ENCODE results near the gene ABO. TPM values are rescaled to one million over a fixed set of nuclear protein-coding genes. Genes with fewer than 3 reads are reported as not detected.
"Not testable (repeated sequence)": the region's sequence is repeated elsewhere in the genome, so short reads cannot be mapped to it uniquely, and the experiment has no call there.

The ABO gene
- total RNA-seq, 2 experiments from 2014 or later, result 0.19 to 0.31 TPM

DNA sequence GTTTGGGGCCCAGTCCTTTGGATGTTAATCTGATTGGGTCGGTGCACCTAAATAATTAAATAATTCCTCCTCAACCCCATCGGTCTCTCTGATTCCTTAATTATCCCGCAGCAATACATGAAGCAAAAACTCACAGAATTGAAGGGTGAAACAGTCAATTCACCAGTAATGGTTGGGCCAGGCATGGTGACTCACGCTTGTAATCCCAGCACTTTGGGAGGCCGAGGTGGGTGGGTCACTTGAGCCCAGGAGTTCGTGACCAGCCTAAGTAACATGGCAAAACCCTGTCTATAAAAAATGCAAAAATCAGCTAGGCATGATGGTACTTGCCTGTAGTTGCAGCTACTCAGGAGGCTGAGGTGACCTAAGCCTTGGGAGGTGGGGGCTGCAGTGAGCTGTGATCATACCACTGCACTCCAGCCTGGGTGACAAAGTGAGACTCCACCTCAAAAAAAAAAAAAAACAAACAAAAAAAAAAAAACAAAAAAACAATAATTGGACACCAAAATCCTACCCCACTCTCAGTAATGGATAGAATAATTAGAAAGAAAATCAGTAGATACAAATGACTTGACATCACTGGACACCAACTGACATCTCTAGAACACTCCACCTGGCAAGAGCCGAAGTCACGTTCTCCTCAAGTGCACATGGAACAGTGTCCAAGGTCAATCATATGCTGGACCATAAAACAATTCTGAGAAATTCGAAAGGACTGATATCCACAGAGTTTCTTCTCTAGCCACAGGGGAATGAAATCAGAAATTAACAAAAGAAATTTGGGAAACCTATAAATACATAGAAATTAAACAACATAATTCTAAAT is 5.3 kb downstream of the ABO start:
- Histone ChIP-seq H3K27me3 (ENCODE audit: control insufficient read depth in 1 of 2, insufficient read depth in 2 of 2, low read length in 2 of 2) (peaks cover 9 to 11% of the 10 kb centered on the region in 2 experiments), H3K4me3 (ENCODE audit: low read length) (no peak overlapping the region), H3K36me3 (ENCODE audit: insufficient read depth, low read length) (no peaks in the 10 kb centered on the region), H3K27ac (ENCODE audit: low read depth in 1 of 2, low read length in 2 of 2) (no peak overlapping the region), H3K9me3 (ENCODE audit: control insufficient read depth in 1 of 2, insufficient read depth in 1 of 2, low read length in 2 of 2) (no peaks in the 10 kb centered on the region), H3K4me1 (ENCODE audit: insufficient read depth, low read length) (no peaks in the 10 kb centered on the region)
- Mint-ChIP-seq H3K4me3 (no peak overlapping the region), H3K9me3 (no peaks in the 10 kb centered on the region), H3K27me3 (peaks cover 49% of the 10 kb centered on the region), H3K36me3 (ENCODE audit: low read depth) (no peaks in the 10 kb centered on the region), H3K4me1 (ENCODE audit: low read depth) (no peaks in the 10 kb centered on the region), H3K27ac (no peak overlapping the region)
- ATAC-seq (ENCODE audit: poor library complexity), result no peak
- intact Hi-C loops (cut with DNase I, micrococcal nuclease), result no loop called here
- TF ChIP-seq, protein P1, sequence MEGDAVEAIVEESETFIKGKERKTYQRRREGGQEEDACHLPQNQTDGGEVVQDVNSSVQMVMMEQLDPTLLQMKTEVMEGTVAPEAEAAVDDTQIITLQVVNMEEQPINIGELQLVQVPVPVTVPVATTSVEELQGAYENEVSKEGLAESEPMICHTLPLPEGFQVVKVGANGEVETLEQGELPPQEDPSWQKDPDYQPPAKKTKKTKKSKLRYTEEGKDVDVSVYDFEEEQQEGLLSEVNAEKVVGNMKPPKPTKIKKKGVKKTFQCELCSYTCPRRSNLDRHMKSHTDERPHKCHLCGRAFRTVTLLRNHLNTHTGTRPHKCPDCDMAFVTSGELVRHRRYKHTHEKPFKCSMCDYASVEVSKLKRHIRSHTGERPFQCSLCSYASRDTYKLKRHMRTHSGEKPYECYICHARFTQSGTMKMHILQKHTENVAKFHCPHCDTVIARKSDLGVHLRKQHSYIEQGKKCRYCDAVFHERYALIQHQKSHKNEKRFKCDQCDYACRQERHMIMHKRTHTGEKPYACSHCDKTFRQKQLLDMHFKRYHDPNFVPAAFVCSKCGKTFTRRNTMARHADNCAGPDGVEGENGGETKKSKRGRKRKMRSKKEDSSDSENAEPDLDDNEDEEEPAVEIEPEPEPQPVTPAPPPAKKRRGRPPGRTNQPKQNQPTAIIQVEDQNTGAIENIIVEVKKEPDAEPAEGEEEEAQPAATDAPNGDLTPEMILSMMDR (IDR thresholded peaks at IDR 0.05), result no peak
- CTCF ChIA-PET, result no interaction called here
- DNase-seq, result no peak
- POLR2A ChIA-PET, result no interaction called here

DNA sequence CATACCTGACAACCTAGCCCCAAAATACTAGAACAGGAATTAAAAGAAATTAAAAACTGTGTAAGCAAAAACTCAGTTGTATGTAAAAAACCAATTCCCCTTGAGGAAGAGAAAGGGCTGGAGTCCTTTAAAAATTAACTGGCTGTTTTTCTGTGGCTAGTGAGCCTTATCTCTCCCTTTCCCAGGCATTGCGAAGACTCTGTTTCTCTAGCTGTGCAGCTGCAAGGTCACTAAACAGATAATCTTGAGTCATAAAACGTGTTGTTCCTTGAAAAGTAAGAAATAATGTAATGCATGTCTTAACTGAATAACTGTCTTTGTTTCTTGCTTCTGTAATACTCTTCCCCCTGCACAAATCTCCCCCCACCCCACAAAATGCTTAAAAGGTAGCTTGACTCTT is 5.9 kb downstream of the ABO start:
- ATAC-seq (ENCODE audit: poor library complexity); H3K27ac ChIP-seq (ENCODE audit: low read depth in 1 of 2, low read length in 2 of 2); H3K4me1 Mint-ChIP-seq (ENCODE audit: low read depth); H3K9me3 ChIP-seq (ENCODE audit: control insufficient read depth in 1 of 2, insufficient read depth in 1 of 2, low read length in 2 of 2); intact Hi-C loops (cut with DNase I, micrococcal nuclease); H3K27ac Mint-ChIP-seq; DNase-seq; CTCF ChIA-PET; H3K4me3 ChIP-seq (ENCODE audit: low read length); H3K4me3 Mint-ChIP-seq; H3K4me1 ChIP-seq (ENCODE audit: insufficient read depth, low read length); H3K9me3 Mint-ChIP-seq; H3K36me3 ChIP-seq (ENCODE audit: insufficient read depth, low read length); POLR2A ChIA-PET; H3K27me3 ChIP-seq (ENCODE audit: control insufficient read depth in 1 of 2, insufficient read depth in 2 of 2, low read length in 2 of 2); H3K36me3 Mint-ChIP-seq (ENCODE audit: low read depth): not testable (repeated sequence)
- peaks cover 45% of the 10 kb centered on the region for H3K27me3 Mint-ChIP-seq

DNA sequence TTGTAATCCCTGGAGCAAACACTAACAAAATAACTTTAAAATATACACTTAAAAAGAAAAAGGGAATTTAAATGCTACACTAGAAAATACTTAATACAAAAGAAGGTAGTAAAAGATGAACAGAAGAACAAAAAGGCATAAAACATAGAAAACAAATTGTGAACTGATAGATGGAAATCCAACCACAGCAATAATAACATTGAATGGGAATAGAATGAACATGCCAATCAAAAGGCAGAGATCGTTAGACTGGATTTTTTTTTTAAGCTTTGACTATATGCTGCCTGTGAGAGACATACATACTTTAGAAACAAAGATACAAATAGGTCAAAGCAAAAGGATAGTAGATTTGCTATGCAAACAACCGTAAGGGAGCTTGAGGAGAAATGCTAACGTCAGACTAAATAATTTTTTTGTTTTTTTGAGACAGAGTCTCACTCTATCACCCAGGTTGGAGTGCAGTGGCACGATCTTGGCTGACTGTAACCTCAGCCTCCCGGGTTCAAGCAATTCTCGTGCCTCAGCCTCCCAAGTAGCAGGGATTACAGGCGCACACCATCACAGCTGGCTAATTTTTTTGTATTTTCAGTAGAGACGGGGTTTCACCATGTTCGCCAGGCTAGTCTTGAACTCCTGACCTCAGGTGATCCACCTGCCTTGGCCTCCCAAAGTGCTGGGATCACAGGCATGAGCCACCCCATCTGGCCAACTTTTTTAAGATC is 6.5 kb downstream of the ABO start:
- DNase-seq (no peak), ATAC-seq (ENCODE audit: poor library complexity) (no peak)
- H3K4me1 Mint-ChIP-seq (ENCODE audit: low read depth), result no peaks in the 10 kb centered on the region
- no peak overlapping the region for H3K4me3 ChIP-seq (ENCODE audit: low read length)
- CTCF ChIA-PET, result interaction anchor here (0.6 kb wide), 1 partner anchor 83 kb away, joined by 3 read pairs; no protein-coding TSS in a partner anchor
- no peaks in the 10 kb centered on the region for H3K36me3 Mint-ChIP-seq (ENCODE audit: low read depth)
- no peak overlapping the region for H3K27ac Mint-ChIP-seq
- no peaks in the 10 kb centered on the region for H3K9me3 ChIP-seq (ENCODE audit: control insufficient read depth in 1 of 2, insufficient read depth in 1 of 2, low read length in 2 of 2)
- H3K27ac ChIP-seq (ENCODE audit: low read depth in 1 of 2, low read length in 2 of 2), result no peak overlapping the region
- H3K4me3 Mint-ChIP-seq, result no peak overlapping the region
- H3K27me3 ChIP-seq (ENCODE audit: control insufficient read depth in 1 of 2, insufficient read depth in 2 of 2, low read length in 2 of 2), result peaks cover 2 to 5% of the 10 kb centered on the region in 2 experiments
- peaks cover 38% of the 10 kb centered on the region for H3K27me3 Mint-ChIP-seq
- H3K9me3 Mint-ChIP-seq, result no peaks in the 10 kb centered on the region
- H3K4me1 ChIP-seq (ENCODE audit: insufficient read depth, low read length), result no peaks in the 10 kb centered on the region
- intact Hi-C loops (cut with DNase I, micrococcal nuclease), result no loop called here
- TF ChIP-seq, protein P1 (IDR thresholded peaks at IDR 0.05), result no peak
- H3K36me3 ChIP-seq (ENCODE audit: insufficient read depth, low read length), result no peaks in the 10 kb centered on the region
- POLR2A ChIA-PET, result no interaction called here

Measured in CD4-positive, alpha-beta T cell (primary cell).